Stimulated activated naive CD8-positive, alpha-beta T cell treated with anti-CD3 and anti-CD28 coated beads, Interleukin-15, amount 100 ng/mL, for 72 hours (primary cell): ENCODE results near the gene STT3A.

Experiments used
- ATAC-seq: fragments of 150-1000 bp; cut with Tn5 transposase; 2 replicates; pipeline ENCODE4 v1.10.0; 2021; ENCODE audit warnings: mild to moderate bottlenecking, moderate library complexity
- DNase-seq, 2 donors: peaks; one replicate each; pipeline ENCODE4 v3.0.0; 2021 to 2022
- H3K27ac Mint-ChIP-seq, 2 donors: one replicate each; pipeline ENCODE4 v1.8.0; 2022; ENCODE audit warnings: mild to moderate bottlenecking in 2 of 2, mixed read lengths in 2 of 2, moderate library complexity in 2 of 2
- H3K27me3 Mint-ChIP-seq: one replicate; pipeline ENCODE4 v1.8.0; 2022; ENCODE audit warnings: mixed read lengths
- H3K4me1 Mint-ChIP-seq: one replicate; pipeline ENCODE4 v1.8.0; 2022; ENCODE audit warnings: mild to moderate bottlenecking, mixed read lengths
- H3K4me3 Mint-ChIP-seq, 2 donors: one replicate each; pipeline ENCODE4 v1.8.0; 2022; ENCODE audit warnings: mild to moderate bottlenecking in 2 of 2, mixed read lengths in 2 of 2, moderate library complexity in 1 of 2
- H3K9me3 Mint-ChIP-seq, 2 donors: one replicate each; pipeline ENCODE4 v1.8.0; 2022; ENCODE audit warnings: mixed read lengths in 2 of 2

The STT3A gene

DNA sequence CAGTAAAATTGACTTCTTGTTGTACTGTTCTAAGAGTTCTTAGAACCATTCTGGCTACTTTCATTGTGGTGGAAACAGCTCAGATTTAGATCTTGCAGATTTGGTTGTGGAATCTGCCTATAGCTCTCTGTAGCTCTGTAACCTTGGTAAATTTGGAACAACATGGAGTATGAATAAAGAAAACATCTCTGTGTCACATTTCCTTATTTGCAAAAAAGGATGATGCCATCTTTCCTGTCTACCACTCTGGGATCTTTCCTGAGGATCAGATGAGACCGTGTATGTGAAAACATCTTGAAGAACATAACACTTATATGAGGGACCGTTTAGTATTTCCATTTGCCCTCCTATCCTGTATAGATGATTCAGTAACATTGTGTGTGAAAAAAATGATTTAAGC, 78.9 kb downstream of the STT3A start:
- Mint-ChIP-seq H3K4me3 (no peak overlapping the region), H3K27ac (no peak overlapping the region), H3K4me1 (no peaks in the 10 kb centered on the region), H3K27me3 (no peaks in the 10 kb centered on the region), H3K9me3 (peaks cover 0 to 7% of the 10 kb centered on the region in 2 donors)
- DNase-seq (no peak), ATAC-seq (no peak)
